GM12878 (cell line): ENCODE results near the gene ADAMTS19. TPM values are rescaled to one million over a fixed set of nuclear protein-coding genes. Genes with fewer than 3 reads are reported as not detected.

Experiments
- ATAC-seq: fragments of 200-7000 bp; cut with Tn5 transposase; 3 replicates; pipeline ENCODE4 v1.9.1; 2020; ENCODE audit warnings: mild to moderate bottlenecking, moderate library complexity
- BruUV-seq: library from RNA; stranded (reverse); fragments of 400-500 nt; replicated peaks from 2 replicates; lab custom pipeline; 2021; lab: Mats Ljungman, UMichigan
- CTCF ChIA-PET: fragments of 300-600 bp; sonication (Branson Sonifier 250); formaldehyde crosslinking; extraction: SDS; loops from one replicate; lab custom pipeline; 2021; ENCODE audit warnings: inconsistent platforms; lab: Yijun Ruan, JAX
- POLR2A ChIA-PET: fragments of 350-600 bp; formaldehyde crosslinking; extraction: SDS; loops from one replicate; lab custom pipeline; 2021; ENCODE audit warnings: inconsistent platforms; lab: Charles Lee
- RAD21 ChIA-PET: fragments of 300-600 bp; sonication (Branson Sonifier 250); formaldehyde crosslinking; loops from one replicate; lab custom pipeline; 2023; ENCODE audit warnings: antibody characterized with exemption; ENCODE audit not compliant: unreplicated experiment; lab: Charles Lee
- SMC1A ChIA-PET: fragments of 300-600 bp; sonication (Branson Sonifier 250); formaldehyde crosslinking; loops from one replicate; lab custom pipeline; 2023; ENCODE audit not compliant: unreplicated experiment, uncharacterized antibody; lab: Charles Lee
- DNase-seq: peaks from one replicate; pipeline ENCODE4 v3.0.0-alpha.2; 2011; ENCODE audit warnings: low read depth, low spot score
- FAIRE-seq: peaks from 3 replicates; lab custom pipeline; 2011; peaks lifted over from hg19 to GRCh38; lab: Jason Lieb, UNC
- H2AFZ ChIP-seq: 2 replicates; pipeline ENCODE4 v1.6.0; 2011; ENCODE audit warnings: low read depth, low read length, control low read depth; ENCODE audit not compliant: control insufficient read depth
- H3K27ac ChIP-seq: 2 replicates; pipeline ENCODE4 v1.5.1; 2011; ENCODE audit warnings: control low read depth; ENCODE audit not compliant: control insufficient read depth, insufficient read depth
- H3K27me3 ChIP-seq, 2 experiments: replicated peaks in 1 of 2; 2 replicates each; pipeline versions ENCODE4 v1.6.0 to v1.6.1; 2011; ENCODE audit warnings: low read length in 1 of 2; ENCODE audit not compliant: control insufficient read depth in 2 of 2, insufficient read depth in 2 of 2
- H3K36me3 ChIP-seq, 2 experiments: 2 replicates each; pipeline ENCODE4 v1.5.1; 2011; ENCODE audit warnings: low read length in 1 of 2; ENCODE audit not compliant: control insufficient read depth in 2 of 2, insufficient read depth in 2 of 2
- H3K4me1 ChIP-seq: 2 replicates; pipeline ENCODE4 v1.6.1; 2011; ENCODE audit warnings: mild to moderate bottlenecking, low read length, moderate library complexity, mixed read lengths; ENCODE audit not compliant: control insufficient read depth, insufficient read depth
- H3K4me2 ChIP-seq: 2 replicates; pipeline ENCODE4 v1.6.0; 2011; ENCODE audit warnings: control low read depth; ENCODE audit not compliant: control insufficient read depth, insufficient read depth
- H3K4me3 ChIP-seq: fragments of 200-600 bp; sonication (generic); 2 replicates; pipeline ENCODE4 v1.5.1; 2016
- H3K79me2 ChIP-seq: 2 replicates; pipeline ENCODE4 v1.6.0; 2011; ENCODE audit warnings: low read length; ENCODE audit not compliant: control insufficient read depth, insufficient read depth
- H3K9ac ChIP-seq: 2 replicates; pipeline ENCODE4 v1.8.0; 2011; ENCODE audit warnings: low read length, control low read depth, mixed read lengths; ENCODE audit not compliant: control insufficient read depth, insufficient read depth
- H3K9me3 ChIP-seq: replicated peaks from 3 replicates; pipeline ENCODE4 v1.5.1; 2011; ENCODE audit warnings: mild to moderate bottlenecking, low read length; ENCODE audit not compliant: control insufficient read depth, insufficient read depth
- H4K20me1 ChIP-seq: 2 replicates; pipeline ENCODE4 v1.6.0; 2011; ENCODE audit not compliant: control insufficient read depth, insufficient read depth
- BACH1 ChIP-seq: fragments of 450-650 bp; IDR thresholded peaks from 2 replicates; pipeline ENCODE4 v1.6.1; 2017; ENCODE audit warnings: mild to moderate bottlenecking, borderline replicate concordance
- EZH2 ChIP-seq: IDR thresholded peaks from 2 replicates; pipeline ENCODE4 v1.6.1; 2012; ENCODE audit warnings: low read depth, mild to moderate bottlenecking, control low read depth, inconsistent platforms, low read length, borderline replicate concordance; ENCODE audit not compliant: control insufficient read depth
- HDGF ChIP-seq: fragments of 450-650 bp; IDR thresholded peaks from 2 replicates; pipeline ENCODE4 v1.6.1; 2016; ENCODE audit warnings: antibody characterized with exemption
- IKZF1 ChIP-seq: fragments of 450-650 bp; conservative IDR thresholded peaks from 2 replicates; pipeline ENCODE4 v1.6.1; 2017; ENCODE audit warnings: antibody characterized with exemption, mild to moderate bottlenecking
- IRF4 ChIP-seq: IDR thresholded peaks from 2 replicates; pipeline ENCODE4 v1.6.1; 2011; ENCODE audit warnings: low read depth, low read length
- KLF5 ChIP-seq: fragments of 450-650 bp; IDR thresholded peaks from 2 replicates; pipeline ENCODE4 v1.6.1; 2014; ENCODE audit warnings: mild to moderate bottlenecking; ENCODE audit not compliant: partially characterized antibody
- MEF2A ChIP-seq: IDR thresholded peaks from 2 replicates; pipeline ENCODE4 v1.6.1; 2011; ENCODE audit warnings: low read depth, mild to moderate bottlenecking, low read length, moderate library complexity; ENCODE audit not compliant: insufficient read depth
- NBN ChIP-seq: fragments of 450-650 bp; IDR thresholded peaks from 2 replicates; pipeline ENCODE4 v1.6.1; 2016
- NR2C1 ChIP-seq: fragments of 450-650 bp; IDR thresholded peaks from 2 replicates; pipeline ENCODE4 v1.6.1; 2017; ENCODE audit warnings: antibody characterized with exemption, mild to moderate bottlenecking, moderate library complexity
- NR2F1 ChIP-seq: fragments of 450-650 bp; conservative IDR thresholded peaks from 2 replicates; pipeline ENCODE4 v1.6.1; 2017; ENCODE audit warnings: mild to moderate bottlenecking
- PAX5 ChIP-seq: IDR thresholded peaks from 2 replicates; pipeline ENCODE4 v1.6.1; 2011; ENCODE audit warnings: low read depth, low read length, borderline replicate concordance
- RAD21 ChIP-seq: IDR thresholded peaks from 2 replicates; pipeline ENCODE4 v1.6.1; 2011; ENCODE audit warnings: mild to moderate bottlenecking, low read depth, low read length, moderate library complexity; ENCODE audit not compliant: insufficient read depth
- SIX5 ChIP-seq: IDR thresholded peaks from 2 replicates; pipeline ENCODE4 v1.6.1; 2011; ENCODE audit warnings: mild to moderate bottlenecking, low read depth, low read length, moderate library complexity; ENCODE audit not compliant: severe bottlenecking
- YBX1 ChIP-seq: fragments of 450-650 bp; IDR thresholded peaks from 2 replicates; pipeline ENCODE4 v1.6.1; 2016; ENCODE audit warnings: antibody characterized with exemption
- WGBS: methylation state at CpG from one replicate; pipeline ENCODE4 v1.1.6; 2016; ENCODE audit warnings: low lambda C conversion rate; ENCODE audit not compliant: insufficient replicate concordance, insufficient coverage; ENCODE audit errors: missing lambda C conversion rate; 5-methylcytosine and 5-hydroxymethylcytosine counted together
- in situ Hi-C: fragments of 300-500 bp; cut with MboI; formaldehyde crosslinking; loops from 9 replicates; pipeline ENCODE4 v1.14.3; 2018; ENCODE audit warnings: mixed read lengths
- intact Hi-C: fragments of 100-400 bp; cut with micrococcal nuclease; formaldehyde crosslinking; loops from one replicate; pipeline ENCODE4 v1.14.2; 2022; ENCODE audit not compliant: unreplicated experiment
- polyA plus RNA-seq, 11 experiments: library from polyadenylated mRNA; depleted of rRNA in 4 of 11; unstranded in 6 of 11; stranded (reverse) in 5 of 11; fragments of >200 nt; fragmentation: Nextera tagmentation in 4 of 11; fragmentation: Illumina TruSeq in 1 of 11; extraction: Ambion mirVana in 4 of 11; extraction: Trizol in 1 of 11; gene quantifications; 1 replicate in 1 of 11; 2 replicates in 10 of 11; pipeline versions ENCODE4 v1.2.1 to v1.2.3, GENCODE V29; 2011 to 2016; ENCODE audit warnings: inconsistent platforms in 2 of 11, missing spikeins in 2 of 11, low read depth in 1 of 11
- total RNA-seq, 4 experiments: library from RNA; depleted of rRNA in 3 of 4; stranded (reverse); fragments of >200 nt in 3 of 4; fragmentation: Illumina TruSeq in 1 of 4; extraction: Trizol in 1 of 4; gene quantifications; 2 replicates each; pipeline versions ENCODE4 v1.2.1 to v1.2.3, GENCODE V29; 2013 to 2021
- TF ChIP-seq, protein P1 (sequence below): IDR thresholded peaks from 2 replicates; pipeline ENCODE4 v1.6.1; 2012; ENCODE audit warnings: improper control_type of control experiment, low read depth, low read length; ENCODE audit not compliant: insufficient replicate concordance
- TF ChIP-seq, protein P2 (sequence below), 3 experiments: IDR thresholded peaks in 2 of 3; conservative IDR thresholded peaks in 1 of 3; 2 replicates each; pipeline ENCODE4 v1.5.1; 2011; ENCODE audit warnings: low read depth in 3 of 3, low read length in 3 of 3, mild to moderate bottlenecking in 3 of 3, control low read depth in 2 of 3, moderate library complexity in 2 of 3, inconsistent platforms in 1 of 3, mixed read lengths in 1 of 3; ENCODE audit not compliant: control insufficient read depth in 2 of 3, insufficient read depth in 1 of 3; ENCODE audit errors: extremely low read depth in 1 of 3
- TF ChIP-seq, protein P3 (sequence below): IDR thresholded peaks from 2 replicates; pipeline ENCODE4 v1.6.1; 2012; ENCODE audit warnings: low read depth, low read length, improper control_type of control experiment

Gene ADAMTS19
- total and polyA plus RNA-seq, 10 of the 15 experiments (the other 5 are each of a cell fraction or from before 2014, with no cell fraction given), result not detected

DNA sequence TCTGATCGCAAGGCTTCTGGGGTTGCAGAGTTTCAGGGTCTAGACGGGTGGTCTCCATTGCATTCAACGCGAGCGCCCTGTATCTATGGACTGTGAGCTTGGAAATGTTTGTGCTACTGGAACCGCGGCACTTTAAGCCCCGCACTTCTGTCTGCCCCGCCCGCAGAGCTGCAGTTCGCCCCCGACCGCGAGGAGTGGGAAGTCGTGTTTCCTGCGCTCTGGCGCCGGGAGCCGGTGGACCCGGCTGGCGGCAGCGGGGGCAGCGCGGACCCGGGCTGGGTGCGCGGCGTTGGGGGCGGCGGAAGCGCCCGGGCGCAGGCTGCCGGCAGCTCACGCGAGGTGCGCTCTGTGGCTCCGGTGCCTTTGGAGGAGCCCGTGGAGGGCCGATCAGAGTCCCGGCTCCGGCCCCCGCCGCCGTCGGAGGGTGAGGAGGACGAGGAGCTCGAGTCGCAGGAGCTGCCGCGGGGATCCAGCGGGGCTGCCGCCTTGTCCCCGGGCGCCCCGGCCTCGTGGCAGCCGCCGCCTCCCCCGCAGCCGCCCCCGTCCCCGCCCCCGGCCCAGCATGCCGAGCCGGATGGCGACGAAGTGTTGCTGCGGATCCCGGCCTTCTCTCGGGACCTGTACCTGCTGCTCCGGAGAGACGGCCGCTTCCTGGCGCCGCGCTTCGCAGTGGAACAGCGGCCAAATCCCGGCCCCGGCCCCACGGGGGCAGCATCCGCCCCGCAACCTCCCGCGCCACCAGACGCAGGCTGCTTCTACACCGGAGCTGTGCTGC lies 1.0 kb downstream of the ADAMTS19 start:
- H3K9ac ChIP-seq, result no peak overlapping the region
- CTCF ChIA-PET, result no interaction called here
- BruUV-seq, result no TSS peak
- TF ChIP-seq, protein P1, sequence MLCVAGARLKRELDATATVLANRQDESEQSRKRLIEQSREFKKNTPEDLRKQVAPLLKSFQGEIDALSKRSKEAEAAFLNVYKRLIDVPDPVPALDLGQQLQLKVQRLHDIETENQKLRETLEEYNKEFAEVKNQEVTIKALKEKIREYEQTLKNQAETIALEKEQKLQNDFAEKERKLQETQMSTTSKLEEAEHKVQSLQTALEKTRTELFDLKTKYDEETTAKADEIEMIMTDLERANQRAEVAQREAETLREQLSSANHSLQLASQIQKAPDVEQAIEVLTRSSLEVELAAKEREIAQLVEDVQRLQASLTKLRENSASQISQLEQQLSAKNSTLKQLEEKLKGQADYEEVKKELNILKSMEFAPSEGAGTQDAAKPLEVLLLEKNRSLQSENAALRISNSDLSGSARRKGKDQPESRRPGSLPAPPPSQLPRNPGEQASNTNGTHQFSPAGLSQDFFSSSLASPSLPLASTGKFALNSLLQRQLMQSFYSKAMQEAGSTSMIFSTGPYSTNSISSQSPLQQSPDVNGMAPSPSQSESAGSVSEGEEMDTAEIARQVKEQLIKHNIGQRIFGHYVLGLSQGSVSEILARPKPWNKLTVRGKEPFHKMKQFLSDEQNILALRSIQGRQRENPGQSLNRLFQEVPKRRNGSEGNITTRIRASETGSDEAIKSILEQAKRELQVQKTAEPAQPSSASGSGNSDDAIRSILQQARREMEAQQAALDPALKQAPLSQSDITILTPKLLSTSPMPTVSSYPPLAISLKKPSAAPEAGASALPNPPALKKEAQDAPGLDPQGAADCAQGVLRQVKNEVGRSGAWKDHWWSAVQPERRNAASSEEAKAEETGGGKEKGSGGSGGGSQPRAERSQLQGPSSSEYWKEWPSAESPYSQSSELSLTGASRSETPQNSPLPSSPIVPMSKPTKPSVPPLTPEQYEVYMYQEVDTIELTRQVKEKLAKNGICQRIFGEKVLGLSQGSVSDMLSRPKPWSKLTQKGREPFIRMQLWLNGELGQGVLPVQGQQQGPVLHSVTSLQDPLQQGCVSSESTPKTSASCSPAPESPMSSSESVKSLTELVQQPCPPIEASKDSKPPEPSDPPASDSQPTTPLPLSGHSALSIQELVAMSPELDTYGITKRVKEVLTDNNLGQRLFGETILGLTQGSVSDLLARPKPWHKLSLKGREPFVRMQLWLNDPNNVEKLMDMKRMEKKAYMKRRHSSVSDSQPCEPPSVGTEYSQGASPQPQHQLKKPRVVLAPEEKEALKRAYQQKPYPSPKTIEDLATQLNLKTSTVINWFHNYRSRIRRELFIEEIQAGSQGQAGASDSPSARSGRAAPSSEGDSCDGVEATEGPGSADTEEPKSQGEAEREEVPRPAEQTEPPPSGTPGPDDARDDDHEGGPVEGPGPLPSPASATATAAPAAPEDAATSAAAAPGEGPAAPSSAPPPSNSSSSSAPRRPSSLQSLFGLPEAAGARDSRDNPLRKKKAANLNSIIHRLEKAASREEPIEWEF, result no peak
- TF ChIP-seq, protein P2, sequence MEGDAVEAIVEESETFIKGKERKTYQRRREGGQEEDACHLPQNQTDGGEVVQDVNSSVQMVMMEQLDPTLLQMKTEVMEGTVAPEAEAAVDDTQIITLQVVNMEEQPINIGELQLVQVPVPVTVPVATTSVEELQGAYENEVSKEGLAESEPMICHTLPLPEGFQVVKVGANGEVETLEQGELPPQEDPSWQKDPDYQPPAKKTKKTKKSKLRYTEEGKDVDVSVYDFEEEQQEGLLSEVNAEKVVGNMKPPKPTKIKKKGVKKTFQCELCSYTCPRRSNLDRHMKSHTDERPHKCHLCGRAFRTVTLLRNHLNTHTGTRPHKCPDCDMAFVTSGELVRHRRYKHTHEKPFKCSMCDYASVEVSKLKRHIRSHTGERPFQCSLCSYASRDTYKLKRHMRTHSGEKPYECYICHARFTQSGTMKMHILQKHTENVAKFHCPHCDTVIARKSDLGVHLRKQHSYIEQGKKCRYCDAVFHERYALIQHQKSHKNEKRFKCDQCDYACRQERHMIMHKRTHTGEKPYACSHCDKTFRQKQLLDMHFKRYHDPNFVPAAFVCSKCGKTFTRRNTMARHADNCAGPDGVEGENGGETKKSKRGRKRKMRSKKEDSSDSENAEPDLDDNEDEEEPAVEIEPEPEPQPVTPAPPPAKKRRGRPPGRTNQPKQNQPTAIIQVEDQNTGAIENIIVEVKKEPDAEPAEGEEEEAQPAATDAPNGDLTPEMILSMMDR (IDR thresholded peaks at IDR 0.05 in 2 of 3, conservative IDR thresholded peaks at IDR 0.05 in 1 of 3; ENCODE audit: control insufficient read depth in 2 of 3, extremely low read depth in 1 of 3, insufficient read depth in 1 of 3, low read depth in 3 of 3, low read length in 3 of 3), result 0 out of 6 replicates have a peak, but pooled peaks of 2 of the 3 experiments have one; percentile 3 to 16
- TF ChIP-seq IKZF1 (no peak), PAX5 (no peak), RAD21 (0 out of 2 replicates have a peak, but pooled peaks have one; percentile 12), EZH2 (peak; percentile 81; the same call in 1 of the 2 replicates), NR2F1 (no peak), SIX5 (no peak), NBN (no peak), NR2C1 (no peak), MEF2A (no peak), HDGF (no peak), IRF4 (no peak), BACH1 (no peak), KLF5 (no peak), YBX1 (no peak)
- TF ChIP-seq, protein P3, sequence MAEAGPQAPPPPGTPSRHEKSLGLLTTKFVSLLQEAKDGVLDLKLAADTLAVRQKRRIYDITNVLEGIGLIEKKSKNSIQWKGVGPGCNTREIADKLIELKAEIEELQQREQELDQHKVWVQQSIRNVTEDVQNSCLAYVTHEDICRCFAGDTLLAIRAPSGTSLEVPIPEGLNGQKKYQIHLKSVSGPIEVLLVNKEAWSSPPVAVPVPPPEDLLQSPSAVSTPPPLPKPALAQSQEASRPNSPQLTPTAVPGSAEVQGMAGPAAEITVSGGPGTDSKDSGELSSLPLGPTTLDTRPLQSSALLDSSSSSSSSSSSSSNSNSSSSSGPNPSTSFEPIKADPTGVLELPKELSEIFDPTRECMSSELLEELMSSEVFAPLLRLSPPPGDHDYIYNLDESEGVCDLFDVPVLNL, result no peak

More for the DNA sequence above, 1.0 kb downstream of the ADAMTS19 start:
- no peaks in the 10 kb centered on the region for H3K36me3 ChIP-seq
- ChIA-PET POLR2A (no interaction called here), RAD21 (no interaction called here), SMC1A (no interaction called here)
- peak; percentile 61 for ATAC-seq
- DNase-seq, result no peak
- H3K4me2 ChIP-seq, result no peak overlapping the region; the same call in 1 of the 2 replicates
- no peaks in the 10 kb centered on the region for H3K79me2 ChIP-seq
- peaks cover 6 to 14% of the 10 kb centered on the region in 2 experiments for H3K27me3 ChIP-seq
- intact Hi-C loops (no loop called here), in situ Hi-C loops (no loop called here)
- 6% methylated on average over 48 of the region's 88 CpGs for WGBS
- no peak overlapping the region for H2AFZ ChIP-seq
- H4K20me1 ChIP-seq, result no peaks in the 10 kb centered on the region
- no peak for FAIRE-seq
- no peak overlapping the region for H3K27ac ChIP-seq
- H3K4me3 ChIP-seq, result no peak overlapping the region
- H3K9me3 ChIP-seq, result no peaks in the 10 kb centered on the region
- no peaks in the 10 kb centered on the region for H3K4me1 ChIP-seq
